IPS-18a (cell line): ENCODE data around the gene NAA10.

Source experiments
- H3K27ac ChIP-seq: one replicate; pipeline ENCODE4 v1.5.1; 2013; ENCODE audit warnings: low read length
- H3K27me3 ChIP-seq: one replicate; pipeline ENCODE4 v1.6.1; 2013; ENCODE audit warnings: mild to moderate bottlenecking, low read length; ENCODE audit not compliant: control insufficient read depth, insufficient read depth
- H3K36me3 ChIP-seq: one replicate; pipeline ENCODE4 v1.6.1; 2013; ENCODE audit warnings: low read depth, low read length; ENCODE audit not compliant: control insufficient read depth
- H3K4me1 ChIP-seq: one replicate; pipeline ENCODE4 v1.6.1; 2013; ENCODE audit warnings: low read depth, low read length; ENCODE audit not compliant: control insufficient read depth
- H3K4me3 ChIP-seq: one replicate; pipeline ENCODE4 v1.5.1; 2013; ENCODE audit warnings: low read length
- H3K9ac ChIP-seq: one replicate; pipeline ENCODE4 v1.6.1; 2013; ENCODE audit warnings: mild to moderate bottlenecking, low read length, moderate library complexity
- H3K9me3 ChIP-seq: one replicate; pipeline ENCODE4 v1.6.1; 2013; ENCODE audit warnings: low read depth, low read length; ENCODE audit not compliant: control insufficient read depth

NAA10 gene

DNA sequence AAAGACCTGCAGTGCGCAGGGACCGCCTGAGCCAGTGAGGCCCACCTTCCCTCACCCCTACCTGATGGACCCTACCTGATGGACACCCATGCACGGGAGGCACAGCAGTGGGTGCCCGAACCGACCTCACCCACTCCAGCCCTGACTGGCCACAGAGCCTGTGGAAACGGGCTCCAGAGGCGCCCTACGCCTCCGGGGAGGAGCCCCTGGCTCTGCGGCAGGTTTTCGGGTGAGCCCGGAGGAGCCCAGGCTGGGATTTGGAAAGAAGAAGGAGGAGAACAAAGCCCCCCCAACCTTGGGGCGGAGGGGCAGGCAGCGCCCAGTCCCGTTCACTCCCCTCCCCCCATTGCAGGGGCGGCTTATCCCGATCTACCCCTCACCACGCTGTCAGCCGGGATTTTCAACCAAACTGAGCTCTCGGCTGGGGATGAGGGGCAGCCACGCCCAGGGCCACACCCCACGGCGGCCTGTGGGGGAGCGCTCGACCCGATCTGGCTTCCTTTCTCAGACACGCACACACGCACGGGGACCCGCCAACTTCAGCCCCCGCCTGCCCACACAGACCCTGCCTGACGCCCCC is 49.5 kb downstream of the NAA10 start:
- H3K9me3 ChIP-seq = peaks cover 8% of the 10 kb centered on the region
- H3K27me3 ChIP-seq = peaks cover 28% of the 10 kb centered on the region
- no peak overlapping the region for H3K27ac ChIP-seq
- peaks cover 11% of the 10 kb centered on the region for H3K4me1 ChIP-seq
- H3K36me3 ChIP-seq = no peaks in the 10 kb centered on the region
- H3K4me3 ChIP-seq = peak overlapping the region; percentile 39
- H3K9ac ChIP-seq = no peak overlapping the region

DNA sequence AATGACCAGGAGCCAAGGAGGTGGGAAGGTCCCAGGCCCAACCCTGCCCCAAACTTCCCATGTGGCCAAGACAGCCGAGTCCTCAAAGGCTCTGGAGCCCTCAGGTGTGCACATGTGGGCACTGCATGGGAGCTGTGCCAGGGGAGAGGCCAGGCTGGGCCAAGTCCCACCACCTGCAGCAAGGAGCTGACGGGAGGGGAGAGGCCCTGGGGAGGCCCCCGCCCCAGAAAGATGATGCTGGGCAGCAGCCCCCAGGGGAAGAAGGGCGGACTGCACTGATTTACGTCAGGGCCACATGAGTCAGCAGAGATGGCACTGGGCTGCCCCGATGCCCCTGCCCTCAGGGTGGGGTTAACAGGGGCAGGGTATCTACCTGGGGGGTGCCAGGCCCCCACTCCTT is 50.2 kb downstream of the NAA10 start:
- Histone ChIP-seq H3K4me1 (peaks cover 18% of the 10 kb centered on the region), H3K27me3 (peaks cover 28% of the 10 kb centered on the region), H3K4me3 (peak overlapping the region; percentile 39), H3K36me3 (no peaks in the 10 kb centered on the region), H3K9ac (no peak overlapping the region), H3K9me3 (peaks cover 8% of the 10 kb centered on the region), H3K27ac (no peak overlapping the region)

DNA sequence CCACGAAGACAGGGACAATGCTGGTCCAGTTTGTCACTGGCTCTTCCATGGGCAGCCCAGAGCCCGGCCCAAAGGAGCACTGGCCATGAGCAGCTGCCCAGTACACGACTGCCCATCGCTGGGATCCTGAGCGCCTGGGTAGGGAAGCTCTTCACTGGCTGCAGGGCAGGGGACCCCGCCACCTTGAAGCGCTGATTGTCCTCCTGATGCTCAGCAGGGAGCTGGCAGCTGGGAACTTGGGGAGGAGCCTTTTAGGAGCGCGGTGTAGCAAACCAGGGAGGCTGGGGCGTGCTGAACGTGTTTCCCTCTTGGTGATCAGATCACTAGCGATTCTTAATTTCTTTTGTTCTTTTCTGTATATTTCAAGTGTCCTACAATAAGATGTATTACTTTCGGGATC is 50.7 kb downstream of the NAA10 start:
- peaks cover 28% of the 10 kb centered on the region for H3K27me3 ChIP-seq

DNA sequence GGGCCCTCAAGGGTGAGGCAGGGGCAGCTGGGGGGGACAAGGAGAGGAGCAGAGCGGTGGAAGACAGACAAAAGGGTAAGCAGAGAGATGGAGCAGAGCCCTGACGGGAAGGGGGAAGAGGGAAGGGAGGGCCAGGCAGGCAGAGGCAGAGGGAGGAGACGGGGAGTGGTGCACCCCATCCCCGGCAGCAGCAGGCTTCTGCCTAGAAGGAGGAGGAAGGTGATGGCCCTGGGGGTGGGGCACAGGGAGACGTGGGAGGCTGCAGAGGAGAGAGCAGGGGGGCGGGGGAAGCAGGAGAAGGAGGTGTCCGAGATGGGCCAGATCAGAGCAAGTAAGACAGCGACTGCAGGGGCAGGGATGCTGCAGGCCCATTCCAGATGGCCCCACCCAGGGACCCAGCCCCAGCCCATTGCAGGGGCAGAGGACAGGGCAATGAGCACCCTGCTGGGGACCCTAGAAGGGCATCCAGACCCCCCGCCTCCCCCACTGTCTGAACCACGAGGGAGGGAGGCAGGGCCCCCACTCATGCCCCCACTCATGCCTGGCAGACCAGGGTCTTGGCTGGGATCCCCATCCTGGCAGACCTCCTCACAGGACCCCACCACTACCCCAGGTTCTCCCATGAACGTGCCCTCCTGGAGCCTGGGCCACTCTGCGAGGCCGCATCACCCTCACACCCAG is 51.5 kb downstream of the NAA10 start:
- peaks cover 22% of the 10 kb centered on the region for H3K4me1 ChIP-seq
- H3K27me3 ChIP-seq = peaks cover 28% of the 10 kb centered on the region
- no peak overlapping the region for H3K27ac ChIP-seq
- H3K9ac ChIP-seq = no peak overlapping the region
- no peak overlapping the region for H3K4me3 ChIP-seq
- no peaks in the 10 kb centered on the region for H3K36me3 ChIP-seq
- H3K9me3 ChIP-seq = peaks cover 8% of the 10 kb centered on the region

More for the DNA sequence above, 50.7 kb downstream of the NAA10 start:
- peaks cover 8% of the 10 kb centered on the region for H3K9me3 ChIP-seq
- H3K4me1 ChIP-seq = peaks cover 18% of the 10 kb centered on the region
- H3K9ac ChIP-seq = no peak overlapping the region
- H3K36me3 ChIP-seq = no peaks in the 10 kb centered on the region
- no peak overlapping the region for H3K4me3 ChIP-seq
- no peak overlapping the region for H3K27ac ChIP-seq

DNA sequence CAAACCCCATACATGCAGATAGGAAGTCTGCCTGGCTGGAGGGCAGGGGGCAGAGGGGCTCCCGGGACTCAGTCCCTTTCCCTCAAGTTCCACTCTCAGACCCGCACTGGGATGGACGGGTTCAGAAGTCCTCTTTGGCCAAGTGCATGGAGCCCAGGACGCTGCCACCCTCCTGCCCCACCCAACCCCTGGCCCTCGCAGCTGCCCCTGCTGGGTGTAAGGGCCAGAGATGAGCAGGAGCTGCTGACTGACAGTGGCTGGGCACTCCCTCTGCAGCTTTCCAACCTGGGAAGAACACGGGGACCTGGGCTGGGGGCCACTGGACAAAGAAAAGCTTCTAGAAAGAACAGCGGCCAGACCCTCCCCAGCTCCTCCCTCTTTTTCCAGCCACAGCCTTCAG is 52.3 kb downstream of the NAA10 start:
- Histone ChIP-seq H3K4me3 (no peak overlapping the region), H3K4me1 (peaks cover 24% of the 10 kb centered on the region), H3K36me3 (no peaks in the 10 kb centered on the region), H3K27ac (no peak overlapping the region), H3K9me3 (peaks cover 5% of the 10 kb centered on the region), H3K27me3 (peaks cover 22% of the 10 kb centered on the region), H3K9ac (no peak overlapping the region)

DNA sequence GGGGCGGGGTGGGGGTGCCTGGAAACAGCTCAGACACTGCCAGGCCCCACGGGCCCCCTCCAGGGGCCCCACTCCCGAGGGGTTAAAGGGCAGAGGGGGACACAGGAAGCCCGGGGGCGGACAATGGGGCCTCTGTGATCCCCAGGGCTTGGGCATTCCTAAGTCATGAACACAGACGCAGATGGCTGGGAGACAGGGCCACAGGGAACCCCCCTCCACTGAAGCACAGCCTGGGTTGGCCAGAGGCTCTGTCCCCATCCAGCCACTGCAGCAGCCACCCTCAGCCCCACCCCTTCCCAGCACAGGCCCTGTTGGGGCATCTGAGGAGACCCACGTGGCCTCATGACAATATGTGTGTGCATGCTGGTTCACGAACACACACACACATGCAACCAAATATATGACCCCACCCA is 52.7 kb downstream of the NAA10 start:
- H3K27ac ChIP-seq = no peak overlapping the region
- H3K9me3 ChIP-seq = peaks cover 5% of the 10 kb centered on the region
- no peaks in the 10 kb centered on the region for H3K36me3 ChIP-seq
- no peak overlapping the region for H3K4me3 ChIP-seq
- peaks cover 19% of the 10 kb centered on the region for H3K27me3 ChIP-seq
- no peak overlapping the region for H3K9ac ChIP-seq
- H3K4me1 ChIP-seq = peaks cover 24% of the 10 kb centered on the region

DNA sequence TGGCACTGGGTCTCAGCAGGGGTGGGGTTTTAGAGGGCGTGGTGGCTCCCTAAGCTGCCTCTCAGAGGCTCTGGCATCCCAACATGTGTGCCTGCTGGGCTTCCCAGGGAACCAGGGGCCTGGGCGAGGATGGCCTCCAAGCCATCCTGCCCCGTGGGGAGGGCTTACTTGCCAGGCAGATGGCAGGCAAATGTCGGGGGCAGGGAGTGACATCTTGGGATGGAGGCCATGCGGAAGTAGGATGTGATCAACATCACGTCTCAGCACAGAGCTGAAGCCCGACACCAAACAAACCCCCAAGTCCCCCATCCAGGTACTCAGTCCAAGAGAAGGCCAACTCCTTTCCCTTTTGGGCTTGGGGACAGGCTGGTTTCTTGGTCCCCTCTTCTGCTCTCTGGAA is 53.6 kb downstream of the NAA10 start:
- no peak overlapping the region for H3K27ac ChIP-seq
- peaks cover 3% of the 10 kb centered on the region for H3K9me3 ChIP-seq
- peaks cover 11% of the 10 kb centered on the region for H3K27me3 ChIP-seq
- no peak overlapping the region for H3K9ac ChIP-seq
- H3K4me1 ChIP-seq = peaks cover 24% of the 10 kb centered on the region
- no peaks in the 10 kb centered on the region for H3K36me3 ChIP-seq
- H3K4me3 ChIP-seq = no peak overlapping the region

DNA sequence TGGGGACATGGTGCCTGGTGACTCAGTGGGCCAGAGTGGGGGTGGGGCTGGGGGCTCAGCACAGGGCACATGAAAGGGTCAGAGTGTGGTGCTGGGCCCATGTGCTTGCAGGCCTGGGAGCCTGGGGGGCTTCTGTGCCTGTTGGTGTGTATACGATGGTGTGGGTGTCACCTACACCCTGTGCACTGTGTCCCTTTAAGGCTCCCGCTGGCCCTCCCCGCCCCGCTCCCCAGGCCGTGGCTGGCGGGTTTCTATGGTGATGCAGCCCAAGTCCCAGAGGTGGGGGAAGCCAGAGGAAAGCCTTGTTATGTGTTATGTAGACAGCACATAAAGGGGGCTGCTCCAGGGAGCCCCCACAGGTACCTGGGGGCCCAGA is 54.4 kb downstream of the NAA10 start:
- Histone ChIP-seq H3K4me1 (peaks cover 24% of the 10 kb centered on the region), H3K4me3 (no peak overlapping the region), H3K27ac (no peak overlapping the region), H3K36me3 (no peaks in the 10 kb centered on the region), H3K9me3 (peaks cover 3% of the 10 kb centered on the region), H3K27me3 (peaks cover 9% of the 10 kb centered on the region), H3K9ac (no peak overlapping the region)

DNA sequence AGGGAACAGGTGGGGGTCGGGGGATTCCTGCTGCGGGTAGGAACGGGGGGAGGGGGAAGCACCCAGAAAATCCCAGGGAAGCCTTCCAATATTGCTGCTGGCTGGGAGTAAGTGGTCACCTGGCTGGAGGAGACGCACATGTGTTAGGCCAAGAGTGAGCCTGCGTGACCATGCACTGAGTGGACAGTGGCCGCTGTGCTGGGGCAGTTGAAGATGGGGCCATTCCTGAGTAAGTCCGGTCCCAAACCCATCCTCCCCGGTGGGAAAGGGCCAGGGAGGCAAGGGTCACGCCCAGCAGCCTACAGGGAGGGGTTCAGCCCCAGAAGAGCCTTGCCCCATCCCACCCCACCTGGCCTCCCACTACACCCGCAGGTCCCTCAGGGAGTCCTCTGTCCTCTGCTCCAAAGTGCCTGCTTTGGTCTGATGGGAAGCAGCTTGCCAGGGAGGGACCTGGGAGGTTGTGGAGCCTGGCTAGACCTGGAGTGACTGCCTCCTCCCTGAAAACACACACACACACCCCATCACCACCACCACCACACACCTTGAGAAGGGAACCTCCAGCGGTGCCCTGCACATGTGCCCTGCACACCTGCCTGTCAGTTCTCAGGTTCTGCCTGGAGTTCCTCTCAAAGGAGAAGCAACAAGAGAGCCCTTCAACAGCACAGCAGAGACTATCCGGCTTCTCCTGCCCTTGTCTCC is 54.9 kb downstream of the NAA10 start:
- Histone ChIP-seq H3K9ac (no peak overlapping the region), H3K27me3 (peaks cover 4% of the 10 kb centered on the region), H3K36me3 (no peaks in the 10 kb centered on the region), H3K9me3 (peaks cover 3% of the 10 kb centered on the region), H3K4me3 (no peak overlapping the region), H3K27ac (no peak overlapping the region), H3K4me1 (peaks cover 22% of the 10 kb centered on the region)
